CD4-positive, alpha-beta T cell treated with Interleukin-6 for 4 hours (primary cell): ENCODE data around the gene SLIT1.

Experiments
- DNase-seq: peaks from one replicate; pipeline ENCODE4 v3.0.0-alpha.2; 2020; ENCODE audit warnings: mixed read lengths

Gene SLIT1

DNA sequence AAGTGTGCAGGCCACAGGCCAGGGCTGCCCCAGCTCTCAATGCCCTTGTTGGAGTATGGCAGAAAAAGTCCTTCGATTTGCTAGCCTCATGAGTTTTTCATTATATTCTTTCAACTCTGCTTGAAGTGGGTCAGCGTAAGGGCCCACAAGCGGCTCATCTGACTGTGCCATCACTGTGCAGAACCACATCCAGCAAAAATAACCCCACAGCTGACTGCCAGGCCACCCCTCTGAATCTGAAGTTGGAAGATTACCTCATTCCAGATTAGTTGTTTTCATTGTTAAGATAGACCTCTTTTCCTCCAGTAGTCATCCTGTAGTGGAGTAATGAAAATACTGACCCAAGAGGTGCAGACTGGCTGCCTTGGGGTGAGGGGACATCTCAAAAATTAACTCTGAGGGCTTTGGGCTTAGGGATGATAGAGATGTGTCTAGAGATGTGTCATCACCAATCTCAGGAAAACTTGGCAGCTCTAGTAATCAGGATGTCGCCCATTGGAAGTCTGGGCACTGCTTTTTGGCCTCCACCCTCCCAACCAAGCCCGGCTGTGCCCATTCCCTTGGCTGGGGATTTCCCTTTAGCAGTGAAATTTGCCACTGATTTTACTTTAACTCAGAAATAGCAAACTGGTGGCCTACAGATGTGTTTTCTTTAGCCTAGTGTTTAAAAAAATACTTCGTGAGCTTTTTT lies 189.3 kb downstream of the SLIT1 start:
- no peak for DNase-seq

DNA sequence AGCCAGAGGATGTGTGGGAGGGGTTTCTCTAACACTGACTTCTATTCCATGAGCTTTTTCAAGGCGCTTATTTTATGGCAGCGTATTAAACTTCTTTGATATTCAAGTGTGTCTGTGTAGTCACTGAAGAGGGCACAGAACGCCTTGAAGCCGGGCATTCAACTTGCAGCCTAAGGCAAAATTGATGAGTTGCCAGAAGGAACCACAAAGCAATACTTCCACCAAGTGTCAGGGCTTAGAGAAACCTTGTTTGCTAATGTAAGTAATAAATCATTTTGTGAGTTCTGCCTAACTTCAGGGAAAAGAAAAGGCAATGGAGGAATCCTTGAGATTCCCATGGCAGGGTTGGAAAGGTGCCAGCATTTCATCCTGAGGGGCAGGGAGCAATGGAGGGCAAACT lies 189.9 kb downstream of the SLIT1 start:
- no peak for DNase-seq

DNA sequence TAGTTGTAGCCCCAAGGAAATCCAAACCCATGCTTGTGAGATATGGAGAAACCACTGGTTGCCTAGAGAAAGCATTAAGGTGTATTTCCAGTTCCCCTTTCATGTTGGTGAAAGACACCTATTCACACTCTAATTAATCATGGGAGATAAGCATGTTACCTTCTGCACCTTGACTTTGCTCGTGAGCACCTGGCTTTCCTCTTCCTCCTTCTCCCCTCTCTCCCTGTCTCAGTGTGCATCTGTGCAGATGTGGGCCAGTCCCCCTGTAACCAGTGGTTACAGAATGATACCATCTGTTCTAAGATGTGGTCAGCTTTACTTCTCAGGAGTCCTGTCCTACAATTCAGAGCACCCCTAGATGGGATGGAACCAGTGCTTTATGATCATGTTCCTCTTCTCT lies 193.0 kb downstream of the SLIT1 start:
- no peak for DNase-seq

DNA sequence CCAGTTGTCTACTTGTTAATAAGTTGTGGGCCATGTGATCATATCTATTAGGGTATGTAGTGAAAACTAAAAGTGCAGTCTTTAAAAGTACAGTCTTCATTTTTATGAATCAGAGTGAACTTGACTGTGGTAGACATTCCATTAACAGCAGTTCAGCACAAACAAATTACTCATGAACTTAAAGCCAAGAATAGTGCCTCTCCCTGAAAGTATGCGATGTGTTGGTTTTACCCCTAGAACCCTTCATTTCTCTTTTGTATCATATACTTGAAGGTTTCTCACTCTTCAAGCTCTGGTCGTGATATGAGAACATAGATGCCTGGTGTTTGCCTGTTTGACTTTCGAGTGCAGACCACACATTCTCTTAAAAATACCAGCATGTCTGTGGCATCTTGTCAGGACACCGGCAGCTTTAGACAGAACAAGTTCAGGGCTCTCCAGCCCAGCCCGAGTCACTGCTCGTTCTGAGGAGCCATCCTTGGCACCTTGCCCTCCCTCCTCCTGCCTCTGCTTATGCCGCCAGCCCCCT lies 194.4 kb downstream of the SLIT1 start:
- no peak for DNase-seq

DNA sequence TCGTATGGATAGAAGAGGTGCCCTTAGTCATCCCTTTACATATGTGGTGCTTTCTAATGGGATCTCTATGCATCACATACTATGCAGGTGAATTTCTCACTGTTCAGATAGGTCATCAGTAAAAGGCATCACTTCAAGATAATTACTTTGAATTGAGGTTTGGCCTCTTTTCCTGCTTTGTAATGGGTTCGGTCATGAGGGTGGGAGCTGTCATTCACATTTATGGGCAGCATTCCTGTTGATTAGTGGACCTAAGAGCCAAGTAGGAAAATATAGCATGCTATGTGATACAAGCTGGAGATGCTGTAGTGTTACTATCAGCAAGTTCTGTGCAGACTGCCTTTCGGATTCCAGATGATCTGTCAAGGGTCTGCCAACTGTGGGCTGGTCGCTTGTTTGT lies 197.3 kb downstream of the SLIT1 start:
- no peak for DNase-seq

DNA sequence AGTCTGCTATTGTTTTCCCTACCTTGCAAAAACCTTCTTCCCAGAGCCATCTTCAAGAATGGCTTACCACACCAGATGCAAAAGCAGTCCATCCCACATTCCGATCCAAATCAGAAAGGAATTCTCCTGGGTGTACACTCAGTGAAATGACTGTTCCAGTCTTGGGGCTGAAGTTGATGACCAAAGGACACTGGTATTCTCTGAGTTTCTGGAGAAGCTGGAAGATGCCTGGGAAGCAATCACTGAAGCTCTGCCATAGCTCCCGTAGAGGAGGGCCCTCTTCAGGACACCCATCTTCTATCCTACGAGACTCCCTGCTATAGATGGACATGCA lies 197.9 kb downstream of the SLIT1 start:
- no peak for DNase-seq

DNA sequence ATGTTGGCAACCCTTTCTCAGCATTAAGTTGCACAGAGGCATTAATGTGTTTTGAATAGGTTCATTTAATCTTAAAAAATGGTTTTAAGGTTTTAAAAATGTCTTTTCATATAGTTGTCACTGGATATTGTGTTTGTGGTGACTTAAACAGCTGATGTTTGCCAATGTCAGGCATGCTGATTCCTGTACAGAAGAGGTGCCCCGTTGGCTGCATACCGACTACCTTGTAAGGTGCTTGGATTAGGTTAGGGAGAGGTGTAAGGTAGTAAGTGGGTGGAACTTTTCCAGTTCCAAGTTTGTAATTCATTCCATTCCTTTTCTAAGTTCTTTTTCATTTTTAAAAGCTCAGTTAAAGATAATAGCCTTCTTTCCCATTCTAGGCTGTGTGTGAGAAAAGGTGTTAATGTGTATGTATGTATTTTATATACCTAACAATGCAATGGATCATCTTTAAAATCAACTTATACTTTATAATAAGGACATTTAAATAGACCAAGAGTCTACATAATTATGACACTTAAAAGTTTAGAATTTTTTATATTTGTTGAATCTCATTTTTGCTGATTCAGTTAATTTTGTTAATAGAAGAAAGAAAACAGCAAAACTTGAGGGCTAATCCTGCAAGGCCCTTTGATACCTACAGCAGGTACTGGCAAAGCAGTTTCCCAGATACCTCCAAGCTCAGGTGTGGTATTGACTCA lies 198.5 kb downstream of the SLIT1 start:
- no peak for DNase-seq

DNA sequence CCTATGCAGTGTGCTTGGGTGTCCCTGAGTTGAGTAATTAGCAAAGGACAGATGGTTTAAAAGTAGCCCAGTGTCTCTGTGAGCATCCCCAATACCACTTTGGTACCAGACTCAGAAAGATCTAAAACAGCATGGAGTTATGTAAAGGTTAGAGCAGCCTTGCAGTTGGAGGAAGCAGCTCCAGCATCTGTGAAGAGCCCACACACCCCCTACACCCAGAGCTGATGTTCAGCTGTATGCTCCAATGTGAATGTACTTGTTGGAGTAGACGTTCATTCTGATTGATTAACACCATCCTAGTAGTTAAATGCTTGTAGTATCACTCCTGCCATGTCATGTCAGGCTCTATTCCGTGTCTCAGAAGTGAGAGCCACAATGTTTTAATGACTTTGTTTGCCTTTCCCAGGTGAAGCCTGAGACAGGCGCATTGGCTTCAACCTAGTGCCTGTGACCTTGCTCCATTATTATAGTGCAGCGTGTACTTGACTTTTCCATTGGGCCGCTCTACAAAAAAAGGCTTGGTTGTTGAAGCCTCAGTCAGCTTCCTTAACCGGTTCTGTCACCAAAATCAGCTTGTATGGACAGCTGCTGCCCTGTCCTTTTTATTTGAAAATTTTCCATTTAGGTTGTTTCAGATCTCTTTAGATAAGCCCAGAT lies 199.4 kb downstream of the SLIT1 start:
- no peak for DNase-seq

DNA sequence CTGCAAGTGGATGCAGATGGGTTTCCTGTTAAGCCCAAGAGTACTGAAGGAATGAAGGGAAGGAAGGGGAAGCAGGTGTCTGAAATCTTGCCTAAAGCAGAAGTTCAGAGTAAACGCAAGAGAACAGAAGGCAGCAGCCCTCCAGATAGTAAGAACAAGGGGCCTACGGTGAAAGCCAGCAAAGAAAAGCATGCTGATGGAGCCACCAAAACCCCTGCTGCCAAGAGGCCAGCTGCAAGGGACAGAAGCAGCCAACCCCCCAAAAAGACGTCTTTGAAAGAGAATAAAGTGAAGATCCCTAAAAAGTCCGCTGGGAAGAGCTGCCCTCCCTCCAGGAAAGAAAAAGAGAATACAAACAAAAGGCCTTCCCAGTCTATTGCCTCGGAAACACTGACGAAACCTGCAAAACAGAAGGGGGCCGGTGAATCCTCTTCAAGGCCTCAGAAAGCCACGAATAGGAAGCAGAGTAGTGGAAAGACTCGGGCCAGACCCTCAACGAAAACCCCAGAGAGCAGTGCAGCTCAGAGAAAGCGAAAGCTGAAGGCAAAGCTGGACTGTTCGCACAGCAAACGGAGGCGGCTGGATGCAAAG lies 201.1 kb downstream of the SLIT1 start:
- DNase-seq, result no peak

DNA sequence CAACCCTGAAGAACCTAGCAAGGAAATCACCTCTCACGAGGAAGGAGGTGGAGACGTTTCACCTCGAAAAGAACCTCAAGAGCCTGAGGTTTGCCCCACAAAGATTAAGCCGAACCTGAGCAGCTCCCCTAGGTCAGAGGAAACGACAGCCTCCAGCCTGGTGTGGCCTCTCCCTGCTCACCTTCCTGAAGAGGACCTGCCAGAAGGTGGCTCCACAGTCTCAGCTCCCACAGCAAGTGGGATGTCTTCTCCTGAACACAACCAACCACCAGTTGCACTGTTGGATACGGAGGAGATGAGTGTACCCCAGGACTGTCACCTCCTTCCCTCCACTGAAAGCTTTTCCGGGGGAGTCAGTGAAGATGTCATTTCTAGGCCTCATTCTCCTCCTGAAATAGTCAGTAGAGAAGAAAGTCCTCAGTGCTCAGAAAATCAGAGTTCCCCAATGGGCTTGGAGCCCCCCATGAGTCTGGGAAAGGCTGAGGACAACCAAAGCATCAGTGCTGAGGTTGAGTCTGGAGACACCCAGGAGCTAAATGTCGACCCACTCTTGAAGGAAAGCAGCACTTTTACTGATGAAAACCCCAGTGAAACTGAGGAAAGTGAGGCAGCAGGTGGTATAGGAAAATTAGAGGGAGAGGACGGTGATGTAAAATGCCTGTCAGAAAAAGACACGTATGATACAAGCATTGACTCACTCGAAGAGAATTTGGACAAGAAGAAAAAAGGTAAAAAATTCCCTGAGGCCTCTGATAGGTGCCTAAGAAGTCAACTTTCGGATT lies 203.4 kb downstream of the SLIT1 start:
- DNase-seq, result no peak

DNA sequence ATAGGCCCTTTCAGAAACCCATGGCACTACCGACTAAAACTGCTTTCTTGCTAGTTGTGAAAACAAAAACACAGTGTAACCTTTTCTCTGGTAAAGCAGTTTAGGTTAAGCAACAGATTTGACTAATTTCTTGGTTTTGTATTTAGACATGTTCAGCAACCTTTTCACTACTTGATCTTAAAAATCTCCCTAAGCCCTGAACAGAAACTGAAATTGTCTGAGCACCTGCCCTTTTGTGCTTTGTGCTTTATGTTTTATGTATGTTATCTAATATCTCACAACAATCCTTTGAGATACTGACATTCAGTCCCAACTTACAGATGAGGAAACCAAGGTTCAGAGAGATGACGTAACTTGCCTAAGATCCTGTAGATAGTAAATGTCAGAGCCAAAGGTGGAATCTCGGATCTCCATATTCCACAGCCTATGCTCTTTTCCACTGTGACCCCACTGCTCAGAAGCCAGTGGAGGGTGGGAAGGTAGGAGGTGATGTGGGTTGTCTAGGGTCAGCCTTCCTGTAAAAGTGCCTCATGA lies 207.1 kb downstream of the SLIT1 start:
- no peak for DNase-seq

DNA sequence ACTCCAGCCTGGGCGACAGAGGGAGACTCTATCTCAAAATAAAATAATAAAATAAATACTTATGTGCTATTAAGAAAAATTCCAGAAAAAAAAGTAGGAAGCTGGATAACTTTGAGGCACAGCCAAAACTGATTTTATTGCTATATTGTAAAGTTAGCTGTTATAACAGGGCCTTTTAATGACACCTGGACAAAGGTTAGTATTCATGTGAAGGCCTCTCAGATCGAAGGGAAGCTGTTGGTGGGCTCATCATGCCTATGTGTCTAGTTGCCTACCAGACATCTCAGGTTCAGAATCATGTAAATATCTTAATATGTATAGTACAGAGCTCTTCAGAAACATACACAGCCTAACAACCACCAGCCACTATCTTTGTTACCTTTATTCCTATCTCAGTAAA lies 210.6 kb downstream of the SLIT1 start:
- no peak for DNase-seq

DNA sequence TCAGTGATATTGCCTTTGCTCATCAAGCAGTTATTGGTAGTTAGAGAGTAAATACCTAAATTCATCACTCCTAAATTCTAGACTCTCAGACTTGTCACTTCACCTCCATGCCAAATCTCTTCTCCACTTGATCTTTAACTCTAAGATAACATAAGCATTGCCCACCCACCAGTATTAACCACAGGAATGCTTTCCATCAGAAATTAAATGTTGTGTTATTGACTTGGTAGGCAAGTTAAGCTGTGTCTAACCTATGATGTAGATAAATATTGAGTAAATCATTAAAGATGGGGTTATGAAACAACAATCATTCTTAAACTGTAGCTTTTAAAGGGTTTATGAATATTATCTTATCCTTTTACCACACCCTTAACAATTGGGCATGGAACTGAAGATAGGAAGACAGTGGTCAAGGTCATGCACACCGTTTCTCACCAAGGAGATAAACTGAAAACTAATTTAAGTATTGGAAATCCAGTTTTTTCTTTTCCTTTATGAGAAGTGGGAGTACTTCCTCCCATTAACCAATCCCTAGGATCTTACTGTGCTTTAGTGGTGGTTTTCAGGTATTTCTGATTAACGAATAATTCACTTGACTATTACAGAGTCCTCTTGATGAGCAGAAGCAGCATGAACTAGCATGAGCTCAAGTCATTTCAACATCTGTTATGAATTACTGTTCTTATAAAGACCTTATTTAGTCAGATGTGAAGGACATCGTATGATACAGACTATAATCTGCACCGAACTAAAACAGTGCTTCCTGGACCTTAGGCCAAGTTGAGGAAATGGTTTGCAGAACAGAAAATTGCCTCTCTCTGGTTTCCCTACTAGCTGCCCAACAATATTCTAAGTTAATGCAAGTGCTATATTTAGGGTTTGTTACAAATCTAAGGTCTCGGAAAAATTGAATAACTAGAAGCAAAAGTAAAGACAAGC lies 211.7 kb downstream of the SLIT1 start:
- DNase-seq, result no peak

DNA sequence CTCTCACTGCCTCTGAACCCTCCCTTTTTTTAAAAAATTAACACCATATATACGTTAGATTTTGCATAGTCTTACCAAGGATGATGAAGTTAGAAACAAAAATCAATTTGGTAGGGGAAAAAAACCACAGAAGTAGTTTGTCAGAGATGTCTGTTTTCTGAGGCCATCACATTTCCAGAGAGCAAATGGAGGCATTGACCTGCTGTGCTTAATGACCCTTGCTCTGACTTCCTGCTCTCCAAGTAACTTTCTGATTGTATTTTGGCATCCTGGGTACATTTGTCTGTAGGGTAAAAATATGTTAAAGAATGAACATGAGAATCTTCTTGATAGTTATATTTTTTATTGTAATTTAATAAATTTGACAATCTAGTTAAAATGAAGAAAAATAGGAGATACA lies 213.5 kb downstream of the SLIT1 start:
- no peak for DNase-seq

DNA sequence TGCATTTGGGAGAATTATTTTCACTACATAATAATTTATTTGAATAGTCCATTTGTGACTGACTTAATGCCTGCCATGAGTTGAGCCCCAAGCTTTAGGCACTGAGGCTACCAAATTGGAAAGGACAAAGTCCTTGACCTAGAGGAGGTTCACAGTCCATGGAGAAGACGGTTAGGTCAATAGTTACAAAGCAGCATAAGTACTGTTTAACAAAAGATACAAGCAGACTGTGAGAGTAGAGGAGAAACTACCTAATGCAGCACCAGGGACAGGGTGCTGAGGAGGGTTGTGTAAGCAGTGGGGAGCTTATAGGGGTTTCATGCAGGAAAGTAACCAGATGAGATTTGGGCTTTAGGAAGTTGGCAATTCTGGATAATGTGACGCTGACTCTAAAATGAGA lies 214.4 kb downstream of the SLIT1 start:
- DNase-seq, result no peak

DNA sequence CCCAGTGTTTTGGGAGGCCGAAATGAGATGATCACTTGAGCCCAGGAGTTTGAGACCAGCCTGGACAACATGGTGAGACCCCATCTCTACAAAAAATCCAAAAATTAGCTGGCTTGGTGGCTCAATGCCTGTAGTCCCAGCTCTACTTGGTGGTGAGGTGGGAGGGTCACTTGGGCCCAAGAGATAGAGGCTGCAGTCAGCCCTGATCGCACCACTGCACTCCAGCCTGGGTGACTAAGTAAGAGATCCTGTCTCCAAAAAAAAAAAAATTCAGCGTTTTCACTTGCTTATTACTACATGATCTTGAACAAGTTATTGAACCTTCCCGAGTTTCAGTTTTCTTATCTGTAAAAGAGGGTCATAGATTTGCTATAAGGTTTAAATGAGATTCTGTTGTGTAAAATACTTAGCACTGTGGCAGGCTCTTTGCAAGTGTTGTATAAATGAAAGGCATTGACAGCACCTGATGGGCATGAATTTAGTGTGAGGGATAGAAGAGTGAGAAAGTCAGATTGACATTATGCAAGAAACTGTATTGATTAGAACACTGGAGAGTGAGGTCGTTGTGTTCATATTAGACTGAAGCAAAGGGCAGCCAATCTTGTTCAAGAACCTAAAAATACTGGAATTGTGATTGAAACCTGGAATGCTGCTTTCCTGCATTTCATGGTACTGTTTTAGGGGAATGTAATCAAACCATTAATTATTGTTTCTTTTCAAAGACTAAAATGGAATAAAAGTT lies 216.9 kb downstream of the SLIT1 start:
- no peak for DNase-seq

DNA sequence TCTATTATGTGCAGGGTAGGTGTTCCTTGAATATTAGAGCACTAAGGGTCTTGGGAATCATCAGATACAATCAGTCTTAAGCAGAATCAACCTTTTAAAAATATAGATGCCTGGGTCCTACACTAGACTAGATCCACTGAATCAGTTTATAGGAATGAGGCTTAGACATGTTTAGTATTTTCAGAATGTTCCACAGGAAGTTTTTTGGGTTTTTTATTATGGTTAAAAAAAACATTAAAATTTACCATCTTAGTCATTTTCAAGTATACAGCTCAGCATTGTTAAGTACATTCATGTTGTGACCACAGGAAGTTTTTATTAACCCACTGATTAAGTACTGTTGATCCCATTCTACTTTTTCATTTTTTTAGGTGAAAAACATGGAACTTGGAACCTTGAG lies 217.9 kb downstream of the SLIT1 start:
- no peak for DNase-seq

DNA sequence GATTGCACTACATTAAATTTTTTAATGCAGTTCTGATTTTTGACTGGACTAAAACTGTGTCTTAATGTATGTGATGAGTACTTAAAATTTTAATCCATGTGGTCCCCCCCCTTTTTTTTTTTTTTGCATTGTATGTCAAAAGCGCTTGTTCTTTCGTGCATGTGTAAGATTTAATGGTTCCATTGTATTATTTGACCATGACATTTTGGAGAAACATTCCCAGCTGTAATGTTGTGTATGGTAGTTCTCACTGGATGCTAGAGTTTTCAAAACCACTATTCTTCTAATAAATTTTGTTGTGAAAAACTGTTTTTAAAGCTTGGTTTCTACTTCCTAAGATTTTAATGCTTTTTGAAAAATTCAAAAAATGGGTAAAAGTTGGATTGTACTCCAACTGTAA lies 221.6 kb downstream of the SLIT1 start:
- no peak for DNase-seq

DNA sequence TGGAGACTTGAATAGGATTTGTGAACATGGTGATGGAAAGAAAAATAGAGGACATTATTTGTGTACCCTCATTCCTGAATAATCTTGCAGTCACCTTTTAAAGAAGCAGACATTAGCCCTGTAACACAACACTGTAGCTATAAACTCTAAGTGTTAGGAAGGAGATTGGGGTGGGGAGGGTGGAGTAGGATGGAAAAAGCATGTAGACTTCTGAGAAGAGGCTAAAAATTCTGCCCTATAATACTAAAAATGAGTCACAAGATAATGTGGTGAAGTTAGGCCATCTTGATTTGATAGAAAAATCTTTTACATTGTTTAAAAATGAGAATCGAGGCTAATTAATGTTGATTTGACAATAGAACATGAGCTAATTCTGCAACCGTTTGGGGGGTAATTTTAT lies 224.9 kb downstream of the SLIT1 start:
- no peak for DNase-seq

DNA sequence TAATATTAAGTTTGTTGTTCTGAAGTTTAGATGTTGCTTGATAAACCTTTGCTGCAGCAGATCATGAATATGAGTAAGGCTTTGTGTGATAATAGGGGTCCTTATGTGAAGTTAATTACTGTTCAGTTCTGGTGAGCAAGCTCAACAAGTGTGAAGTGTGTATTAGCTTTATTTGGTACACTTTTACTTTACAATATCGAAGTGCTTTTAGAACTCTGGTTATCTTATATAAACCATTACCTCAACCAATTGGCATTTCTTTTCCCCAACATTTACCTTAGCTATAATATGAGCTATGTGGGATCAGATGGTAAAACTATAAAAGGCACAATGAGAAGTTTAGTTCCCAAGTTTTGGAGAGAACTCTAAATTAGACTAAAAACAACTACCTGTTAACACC lies 226.0 kb downstream of the SLIT1 start:
- DNase-seq, result no peak

DNA sequence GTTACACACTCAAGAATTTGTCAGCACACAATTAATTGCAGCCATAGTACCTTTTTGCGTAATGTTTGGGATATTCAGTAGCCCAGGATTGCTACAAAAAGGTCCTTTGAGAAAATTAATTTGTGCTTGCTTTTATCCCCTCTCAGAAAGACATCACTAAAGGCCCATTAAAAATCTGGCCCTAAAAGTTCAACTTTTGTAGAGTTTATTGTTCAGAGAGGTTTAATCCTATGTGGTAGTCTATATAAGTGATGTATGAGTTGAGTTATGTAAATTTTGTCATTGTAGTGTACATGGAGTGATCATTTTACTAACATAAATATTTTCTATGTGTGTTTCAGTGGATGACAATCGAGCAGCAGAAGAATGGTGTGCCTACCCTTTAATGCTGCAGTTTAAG lies 227.7 kb downstream of the SLIT1 start:
- no peak for DNase-seq
